Ascending aorta (tissue), 2 donors: ENCODE measurements around the gene SPO11. TPM values are rescaled to one million over a fixed set of nuclear protein-coding genes. Genes with fewer than 3 reads are reported as not detected.

Experiments
- DNase-seq, 2 donors: peaks; one replicate each; pipeline ENCODE4 v3.0.0-alpha.2; 2019; ENCODE audit warnings: low spot score in 2 of 2
- H3K27ac ChIP-seq, 2 donors: fragments of 200-600 bp; sonication (generic); one replicate each; pipeline ENCODE4 v1.5.1; 2016 to 2017; ENCODE audit warnings: mild to moderate bottlenecking in 1 of 2
- H3K27me3 ChIP-seq: fragments of 200-600 bp; sonication (generic); one replicate; pipeline ENCODE4 v1.5.1; 2017
- H3K36me3 ChIP-seq, 2 donors: fragments of 200-600 bp; sonication (generic); one replicate each; pipeline ENCODE4 v1.5.1; 2016
- H3K4me1 ChIP-seq, 2 donors: fragments of 200-600 bp; sonication (generic); one replicate each; pipeline ENCODE4 v1.5.1; 2016 to 2017; ENCODE audit warnings: mild to moderate bottlenecking in 1 of 2
- H3K4me3 ChIP-seq, 2 donors: fragments of 200-600 bp; sonication (generic); one replicate each; pipeline ENCODE4 v1.5.1; 2016 to 2017; ENCODE audit warnings: mild to moderate bottlenecking in 1 of 2
- H3K9me3 ChIP-seq, 2 donors: fragments of 200-600 bp; sonication (generic); one replicate each; pipeline ENCODE4 v1.5.1; 2016
- intact Hi-C: fragments of 100-400 bp; cut with DNase I; formaldehyde crosslinking; loops from one replicate; pipeline ENCODE4 v1.15.1; 2023
- total RNA-seq: library from RNA; depleted of rRNA; stranded (reverse); fragments of >200 nt; gene quantifications from one replicate; pipeline ENCODE4 v1.1.0, GENCODE V29; 2016
- TF ChIP-seq, protein P1 (sequence below), 3 experiments: fragments of 200-600 bp in 2 of 3; fragments of 450-650 bp in 1 of 3; sonication (generic) in 2 of 3; IDR thresholded peaks; one replicate each; pipeline ENCODE4 v1.5.1; 2016 to 2019; ENCODE audit warnings: antibody characterized with exemption in 3 of 3, mild to moderate bottlenecking in 1 of 3, moderate library complexity in 1 of 3

SPO11 gene
- total RNA-seq, 1 donor from 2014 or later: not detected

GRCh38 chr20:57378646-57379262, 49.2 kb downstream of the SPO11 start:
- TF ChIP-seq, protein P1, sequence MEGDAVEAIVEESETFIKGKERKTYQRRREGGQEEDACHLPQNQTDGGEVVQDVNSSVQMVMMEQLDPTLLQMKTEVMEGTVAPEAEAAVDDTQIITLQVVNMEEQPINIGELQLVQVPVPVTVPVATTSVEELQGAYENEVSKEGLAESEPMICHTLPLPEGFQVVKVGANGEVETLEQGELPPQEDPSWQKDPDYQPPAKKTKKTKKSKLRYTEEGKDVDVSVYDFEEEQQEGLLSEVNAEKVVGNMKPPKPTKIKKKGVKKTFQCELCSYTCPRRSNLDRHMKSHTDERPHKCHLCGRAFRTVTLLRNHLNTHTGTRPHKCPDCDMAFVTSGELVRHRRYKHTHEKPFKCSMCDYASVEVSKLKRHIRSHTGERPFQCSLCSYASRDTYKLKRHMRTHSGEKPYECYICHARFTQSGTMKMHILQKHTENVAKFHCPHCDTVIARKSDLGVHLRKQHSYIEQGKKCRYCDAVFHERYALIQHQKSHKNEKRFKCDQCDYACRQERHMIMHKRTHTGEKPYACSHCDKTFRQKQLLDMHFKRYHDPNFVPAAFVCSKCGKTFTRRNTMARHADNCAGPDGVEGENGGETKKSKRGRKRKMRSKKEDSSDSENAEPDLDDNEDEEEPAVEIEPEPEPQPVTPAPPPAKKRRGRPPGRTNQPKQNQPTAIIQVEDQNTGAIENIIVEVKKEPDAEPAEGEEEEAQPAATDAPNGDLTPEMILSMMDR (IDR thresholded peaks at IDR 0.05): no peak
- Histone ChIP-seq H3K4me3 (no peak overlapping the region), H3K27me3 (no peaks in the 10 kb centered on the region), H3K4me1 (no peaks in the 10 kb centered on the region), H3K36me3 (peaks cover 40 to 65% of the 10 kb centered on the region in 2 donors), H3K9me3 (no peaks in the 10 kb centered on the region), H3K27ac (no peak overlapping the region)
- intact Hi-C loops: no loop called here
- DNase-seq: no peak

DNA sequence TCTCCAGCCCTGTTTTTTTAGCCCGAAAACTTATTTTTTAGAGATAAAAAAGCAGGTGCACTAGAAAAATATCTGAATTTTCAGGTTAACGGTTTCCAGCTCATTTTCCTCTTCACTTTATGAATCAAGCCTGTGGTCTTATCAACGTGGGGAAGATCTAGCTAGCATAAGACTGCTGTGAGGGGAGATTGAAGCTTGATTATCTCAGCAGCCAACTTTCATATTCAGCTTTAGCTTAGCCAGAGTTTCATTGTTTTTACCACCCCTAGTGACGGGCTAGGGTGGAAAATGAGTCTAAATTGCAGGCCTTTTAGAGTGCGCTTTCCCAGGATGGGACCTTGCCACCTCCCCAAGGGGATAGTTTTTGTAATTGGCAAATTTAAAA, 49.7 kb downstream of the SPO11 start:
- Histone ChIP-seq H3K36me3 (peaks cover 36 to 60% of the 10 kb centered on the region in 2 donors), H3K27ac (no peak overlapping the region), H3K9me3 (no peaks in the 10 kb centered on the region), H3K4me3 (no peak overlapping the region), H3K27me3 (no peaks in the 10 kb centered on the region), H3K4me1 (no peaks in the 10 kb centered on the region)
- TF ChIP-seq, protein P1 (IDR thresholded peaks at IDR 0.05): no peak
- no peak for DNase-seq
- intact Hi-C loops: no loop called here

GRCh38 chr20:57380081-57380750, 50.6 kb downstream of the SPO11 start:
- peaks cover 27 to 51% of the 10 kb centered on the region in 2 donors for H3K36me3 ChIP-seq
- intact Hi-C loops: loop anchor here (5.0 to 10.0 kb wide), 2 partner anchors 212 to 835 kb away; no protein-coding TSS in a partner anchor
- TF ChIP-seq, protein P1 (IDR thresholded peaks at IDR 0.05): no peak

DNA sequence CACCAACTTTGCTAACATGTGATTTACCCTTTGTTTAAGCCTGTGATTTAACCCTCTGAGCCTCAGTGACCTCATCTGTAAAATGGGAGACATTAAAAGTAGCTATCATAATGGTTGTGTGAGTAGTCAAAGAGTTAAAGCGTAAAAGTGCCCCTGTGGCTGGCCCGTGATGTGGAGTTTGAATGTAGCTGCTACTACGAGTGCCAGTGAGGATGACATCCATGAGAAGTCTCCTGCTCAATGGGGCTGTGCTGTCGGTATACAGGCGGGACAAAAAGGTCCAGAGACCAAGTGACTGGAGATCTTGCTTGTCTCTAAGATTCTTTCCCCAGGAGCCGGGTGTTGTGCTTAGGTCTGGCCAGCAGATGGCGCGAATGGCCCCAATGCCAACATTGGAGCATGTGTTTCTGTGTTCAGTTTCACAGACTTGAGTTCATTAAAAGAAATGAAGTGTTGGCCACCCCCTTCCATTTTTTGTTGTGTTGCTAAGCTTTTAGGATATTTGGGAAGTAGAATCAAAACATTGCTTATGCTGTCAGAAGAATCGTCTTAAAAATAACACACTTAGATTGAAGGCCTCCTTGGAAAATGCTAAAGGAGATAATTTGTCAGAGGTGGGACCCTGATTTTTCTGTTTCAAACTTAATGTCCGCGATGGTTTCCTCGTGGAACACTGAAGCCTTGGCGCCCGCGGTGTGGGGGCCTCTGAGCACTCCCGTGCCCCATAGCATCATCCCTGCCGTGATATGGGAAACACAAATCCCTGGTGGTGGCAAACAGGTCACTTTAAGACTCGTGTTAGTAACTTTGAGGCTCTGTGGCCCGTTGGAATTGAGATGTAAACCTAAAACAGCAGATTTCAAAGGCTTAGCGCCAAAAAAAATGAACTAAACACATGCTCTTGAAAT, 52.2 kb downstream of the SPO11 start:
- no peak overlapping the region for H3K4me3 ChIP-seq
- TF ChIP-seq, protein P1 (IDR thresholded peaks at IDR 0.05): peak; percentile 91 to 95 (median 94)
- intact Hi-C loops: loop anchor here (1.0 to 10.0 kb wide), 4 partner anchors 33 to 833 kb away; no protein-coding TSS in a partner anchor
- peak in 1 of 2 donors; percentile 92 for DNase-seq
- no peaks in the 10 kb centered on the region for H3K9me3 ChIP-seq
- peaks cover 18 to 34% of the 10 kb centered on the region in 2 donors for H3K36me3 ChIP-seq
- H3K27ac ChIP-seq: no peak overlapping the region
- H3K4me1 ChIP-seq: no peaks in the 10 kb centered on the region
- H3K27me3 ChIP-seq: no peaks in the 10 kb centered on the region

More at GRCh38 chr20:57380081-57380750, 50.6 kb downstream of the SPO11 start:
- no peaks in the 10 kb centered on the region for H3K27me3 ChIP-seq
- H3K9me3 ChIP-seq: no peaks in the 10 kb centered on the region
- no peak overlapping the region for H3K4me3 ChIP-seq
- H3K27ac ChIP-seq: no peak overlapping the region
- H3K4me1 ChIP-seq: no peaks in the 10 kb centered on the region
- DNase-seq: no peak

GRCh38 chr20:57382516-57382915, 52.9 kb downstream of the SPO11 start:
- TF ChIP-seq, protein P1 (IDR thresholded peaks at IDR 0.05): no peak
- Histone ChIP-seq H3K36me3 (peaks cover 13 to 29% of the 10 kb centered on the region in 2 donors), H3K4me3 (no peak overlapping the region), H3K9me3 (no peaks in the 10 kb centered on the region), H3K27me3 (no peaks in the 10 kb centered on the region), H3K4me1 (no peaks in the 10 kb centered on the region), H3K27ac (no peak overlapping the region)
- intact Hi-C loops: loop anchor here (5.0 to 10.0 kb wide), 2 partner anchors 210 to 832 kb away; no protein-coding TSS in a partner anchor
- no peak for DNase-seq
